ENCODE measurements around the gene OBSL1.

The OBSL1 gene

DNA sequence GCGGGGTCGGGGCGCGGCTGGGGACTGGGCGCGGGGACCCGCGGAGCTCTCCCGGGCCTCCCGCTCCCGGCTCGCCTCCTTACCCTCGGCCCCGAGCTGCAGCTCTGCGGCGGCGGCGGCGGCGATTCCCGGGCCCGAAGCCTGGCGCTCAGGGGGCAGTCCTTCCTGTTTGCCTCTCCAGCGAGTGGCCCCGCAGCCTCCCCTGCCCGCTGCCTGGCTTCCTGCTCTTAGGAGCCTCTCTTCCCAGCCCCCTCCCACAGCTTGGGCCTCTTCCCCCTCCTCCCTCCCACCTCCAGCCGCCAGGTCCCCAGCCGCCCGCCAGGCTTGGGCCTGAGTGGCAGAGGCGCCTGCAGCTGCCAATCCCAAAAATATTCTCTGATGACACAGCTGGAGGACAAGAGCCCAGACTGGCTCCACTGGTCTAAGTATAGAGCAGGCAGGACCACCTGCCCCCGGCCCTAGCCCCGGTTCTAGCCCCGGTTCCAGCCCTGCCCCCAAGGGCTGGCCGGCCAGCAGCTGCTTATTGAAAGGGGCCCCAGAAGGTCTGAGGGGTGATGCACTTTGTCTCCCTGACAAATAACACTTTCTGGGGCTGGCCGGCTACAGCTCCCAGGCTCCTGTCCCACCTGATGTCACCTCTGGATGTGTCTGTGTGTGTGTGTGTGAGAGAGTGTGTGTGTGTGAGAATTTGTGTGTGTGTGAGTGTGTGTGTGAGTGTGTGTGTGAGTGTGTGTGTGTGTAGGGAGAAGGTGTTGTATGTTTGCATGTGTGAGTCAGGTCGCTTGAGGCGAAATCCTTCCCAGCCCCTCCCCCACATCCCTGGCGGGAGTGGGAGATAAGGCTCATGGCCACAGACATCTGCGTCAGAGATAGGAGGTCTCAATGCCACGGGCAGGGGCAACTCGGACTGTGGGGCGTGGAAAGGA is at the start of gene OBSL1:
TSS of gene OBSL1 (minus strand) at position 229 of the 926 bp plus-strand sequence. CDS start 307 bp downstream, outside the sequence.
- no peak for DNase-seq (ENCODE audit: extremely low read depth in 1 of 2, low read depth in 1 of 2)

DNA sequence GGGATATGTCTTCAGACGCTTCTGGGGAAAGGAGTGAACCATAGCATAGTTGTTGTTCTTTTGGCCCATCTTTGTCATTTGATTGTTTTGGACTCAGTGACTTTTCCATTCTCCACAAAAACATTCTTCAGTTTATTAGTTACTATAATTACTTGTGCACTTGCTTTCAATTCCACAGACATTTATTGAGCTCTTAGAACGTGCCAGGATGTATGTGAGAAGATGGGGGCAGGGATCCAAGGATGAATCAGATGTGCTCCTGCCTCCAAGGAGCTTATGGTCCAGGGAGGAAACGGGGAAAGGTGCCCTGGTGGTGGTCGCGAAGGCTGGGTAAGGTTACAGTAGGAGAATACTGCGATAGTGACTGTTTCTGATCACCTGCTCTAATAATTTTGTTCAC is 49.2 kb upstream of the OBSL1 start:
- DNase-seq (ENCODE audit: extremely low read depth in 1 of 2, low read depth in 1 of 2), result no peak

DNA sequence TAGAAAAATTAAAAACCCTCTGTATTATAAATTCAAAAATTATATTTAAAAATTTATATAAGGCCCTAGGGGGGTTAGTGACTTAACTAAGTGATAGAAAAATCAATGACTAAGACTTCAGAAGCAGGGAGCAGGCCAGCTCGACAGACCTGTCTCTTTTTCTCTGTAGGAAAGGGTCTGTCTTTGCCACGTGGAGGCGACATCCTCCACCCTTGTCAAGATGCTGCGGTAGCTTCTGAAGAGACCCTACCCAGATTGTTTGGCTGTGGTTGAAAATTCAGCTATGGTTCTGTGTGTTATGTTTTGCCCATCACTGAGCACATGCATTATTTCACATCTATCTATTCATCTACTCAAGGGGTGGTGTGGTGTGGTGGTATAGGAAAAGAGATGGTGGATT is 47.9 kb upstream of the OBSL1 start:
- DNase-seq (ENCODE audit: extremely low read depth in 1 of 2, low read depth in 1 of 2), result no peak

DNA sequence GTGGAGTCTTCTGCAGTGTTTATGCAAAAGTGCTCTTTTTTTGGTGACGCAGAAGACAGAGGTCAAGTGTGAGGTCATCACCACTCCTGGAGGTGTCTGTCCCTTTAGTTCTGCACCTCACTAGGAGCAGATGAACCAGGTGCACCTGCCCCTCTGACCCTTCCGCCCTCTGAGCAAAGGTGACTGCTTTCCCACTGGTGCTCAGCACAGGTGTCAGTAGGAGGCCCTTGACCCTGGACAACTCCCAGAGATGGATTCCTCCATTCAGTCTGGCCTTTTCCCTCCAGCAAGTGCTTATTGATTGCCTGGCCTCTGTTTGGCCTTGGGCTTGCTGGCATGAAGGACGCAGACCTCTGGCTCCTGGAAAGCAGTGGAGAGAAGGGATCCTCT is 47.4 kb upstream of the OBSL1 start:
- DNase-seq (ENCODE audit: extremely low read depth in 1 of 2, low read depth in 1 of 2), result no peak

DNA sequence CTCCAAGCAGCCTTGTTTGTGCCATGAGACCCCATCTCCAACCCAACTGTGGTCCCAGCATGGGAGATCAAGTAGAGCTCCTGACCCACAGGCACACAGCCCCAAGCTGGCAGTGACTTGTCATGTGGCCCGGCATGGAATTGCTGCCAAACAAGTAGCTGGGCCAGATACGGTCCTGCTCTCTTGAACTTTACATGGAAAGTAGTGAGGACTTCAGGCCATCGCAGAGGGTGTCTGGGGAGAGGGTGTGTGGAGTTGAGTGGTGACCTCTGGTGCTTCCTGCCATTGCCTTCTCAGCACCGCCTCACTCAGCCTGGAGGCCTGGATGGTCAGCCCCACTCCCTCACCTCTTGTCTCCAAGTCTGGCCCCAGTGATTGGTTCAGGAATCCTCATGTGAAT is 45.2 kb upstream of the OBSL1 start:
- no peak for DNase-seq (ENCODE audit: extremely low read depth in 1 of 2, low read depth in 1 of 2)

DNA sequence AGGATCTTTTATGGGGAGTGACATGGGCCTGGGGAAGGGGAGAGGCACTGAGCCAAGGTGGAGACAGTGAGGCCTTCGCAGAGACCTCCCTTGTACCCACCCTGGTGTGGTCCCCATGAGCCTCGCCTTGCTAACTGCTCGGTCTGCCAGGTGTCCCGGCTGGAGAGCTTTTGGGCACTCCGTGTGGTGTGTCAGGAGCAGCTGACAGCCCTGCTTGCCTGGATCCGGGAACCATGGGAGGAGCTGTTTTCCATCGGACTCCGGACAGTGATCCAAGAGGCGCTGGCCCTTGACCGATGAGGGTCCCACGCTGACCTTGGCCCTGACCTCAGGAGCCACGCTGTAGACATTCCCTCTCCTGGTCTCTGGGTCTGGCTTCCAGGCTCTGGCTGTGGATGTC is 44.6 kb upstream of the OBSL1 start:
- DNase-seq (ENCODE audit: extremely low read depth in 1 of 2, low read depth in 1 of 2), result no peak

DNA sequence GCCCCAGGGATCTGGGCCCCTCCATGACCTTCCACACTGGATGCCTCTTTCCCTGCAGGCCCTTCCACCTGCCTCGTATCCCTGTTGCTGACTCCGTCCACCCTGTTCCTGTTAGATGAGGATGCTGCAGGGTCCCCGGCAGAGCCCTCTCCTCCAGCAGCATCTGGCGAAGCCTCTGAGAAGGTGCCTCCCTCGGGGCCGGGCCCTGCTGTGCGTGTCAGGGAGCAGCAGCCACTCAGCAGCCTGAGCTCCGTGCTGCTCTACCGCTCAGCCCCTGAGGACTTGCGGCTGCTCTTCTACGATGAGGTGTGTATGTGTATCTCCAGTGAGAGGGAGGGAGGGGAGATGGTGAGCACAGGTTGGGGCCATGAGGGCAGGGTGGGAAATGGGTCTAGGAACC is 43.7 kb upstream of the OBSL1 start:
- DNase-seq (ENCODE audit: extremely low read depth in 1 of 2, low read depth in 1 of 2), result no peak

DNA sequence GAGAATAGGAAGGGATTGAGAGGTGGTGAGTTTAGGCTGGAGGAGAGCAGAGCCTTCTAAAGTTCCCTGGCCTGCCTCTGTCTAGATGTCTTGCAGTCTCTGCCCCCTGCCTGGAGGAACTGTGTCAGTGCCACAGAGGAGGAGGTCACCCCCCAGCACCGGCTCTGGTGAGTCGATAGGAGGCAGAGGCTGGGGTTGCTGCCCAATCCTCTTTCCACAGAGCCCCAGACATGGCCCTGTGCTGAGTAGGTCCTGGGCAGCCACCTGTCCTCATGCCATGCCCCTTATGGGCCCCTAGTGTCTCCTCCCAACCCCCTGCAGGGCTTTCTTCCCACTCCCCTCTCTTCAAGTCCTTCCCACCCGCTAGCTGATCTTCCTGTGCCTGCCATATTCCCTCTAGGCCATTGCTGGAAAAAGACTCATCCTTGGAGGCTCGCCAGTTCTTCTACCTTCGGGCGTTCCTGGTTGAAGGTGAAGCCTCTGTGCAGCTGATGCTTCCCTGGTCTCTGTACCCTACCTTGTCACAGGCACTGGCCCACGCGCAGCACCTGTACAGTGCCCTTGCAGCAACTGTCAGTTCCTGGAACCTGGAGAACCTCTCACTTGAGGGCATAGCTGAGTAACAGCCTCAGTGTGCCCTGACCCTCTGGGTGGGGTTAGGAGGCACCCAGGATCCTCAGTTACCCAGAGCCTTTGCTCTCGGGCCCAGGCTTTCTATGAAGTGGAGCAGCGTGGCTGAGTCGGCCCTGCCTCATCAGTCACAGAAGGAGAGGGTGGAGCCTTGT is 42.9 kb upstream of the OBSL1 start:
- no peak for DNase-seq (ENCODE audit: extremely low read depth in 1 of 2, low read depth in 1 of 2)

DNA sequence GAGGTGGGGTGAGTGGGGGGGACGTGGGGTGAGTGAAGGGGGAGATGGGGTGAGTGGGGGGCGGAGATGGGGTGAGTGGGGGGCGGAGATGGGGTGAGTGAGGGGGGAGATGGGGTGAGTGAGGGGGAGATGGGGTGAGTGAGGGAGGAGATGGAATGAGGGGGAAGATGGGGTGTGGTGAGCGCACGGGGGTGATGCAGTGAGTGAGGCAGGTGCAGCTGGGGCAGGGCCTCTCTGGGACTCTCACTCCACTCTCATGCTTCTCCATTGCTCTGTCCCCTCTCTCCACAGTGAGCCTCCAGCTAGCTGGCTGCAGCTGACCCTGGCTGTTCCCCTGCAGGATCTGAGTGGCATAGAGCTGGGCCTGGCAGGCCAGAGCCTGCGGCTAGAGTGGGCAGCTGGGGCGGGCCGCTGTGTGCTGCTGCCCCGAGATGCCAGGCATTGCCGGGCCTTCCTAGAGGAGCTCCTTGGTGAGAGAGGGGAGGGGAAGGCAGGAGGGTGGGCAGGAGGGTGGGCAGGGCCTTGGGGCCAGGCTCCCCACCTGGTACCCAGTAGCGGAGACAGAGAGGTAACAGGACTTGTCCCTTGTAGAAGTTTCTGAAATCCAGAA is 42.2 kb upstream of the OBSL1 start:
- DNase-seq (ENCODE audit: extremely low read depth in 1 of 2, low read depth in 1 of 2), result no peak

DNA sequence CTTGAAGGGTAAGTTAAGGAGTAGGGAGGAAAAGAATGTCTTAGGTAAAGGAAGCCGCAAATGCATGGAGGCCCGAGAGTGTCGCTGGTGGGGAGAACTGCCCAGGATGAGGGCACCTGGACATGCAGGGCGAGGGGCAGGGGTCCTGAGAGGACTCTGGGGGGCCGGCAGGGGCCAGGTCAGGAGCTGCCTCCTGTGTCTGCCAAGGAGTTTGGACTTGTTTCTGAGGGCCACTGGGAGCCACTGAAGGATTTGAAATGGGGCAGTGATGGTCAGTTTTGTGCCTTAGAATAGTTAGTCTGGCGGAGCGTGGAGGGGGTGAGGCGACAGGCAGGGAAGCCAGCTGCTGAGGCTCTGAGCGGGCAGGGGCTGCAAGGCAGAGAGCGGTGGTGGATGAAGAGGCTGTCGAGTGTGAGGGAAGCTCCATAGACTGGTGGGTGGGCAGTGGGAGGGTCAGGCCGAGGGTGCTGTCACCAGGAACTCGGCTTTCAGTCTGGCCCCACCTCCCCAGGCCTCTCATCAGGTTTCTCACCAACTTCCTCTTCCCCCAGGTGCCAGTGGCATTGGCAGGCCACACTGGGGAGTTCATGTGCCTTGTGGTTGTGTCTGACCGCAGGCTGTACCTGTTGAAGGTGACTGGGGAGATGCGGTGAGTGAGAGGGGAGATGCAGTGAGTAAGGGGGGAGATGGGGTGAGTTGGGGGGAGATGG is 41.4 kb upstream of the OBSL1 start:
- no peak for DNase-seq (ENCODE audit: extremely low read depth in 1 of 2, low read depth in 1 of 2)

DNA sequence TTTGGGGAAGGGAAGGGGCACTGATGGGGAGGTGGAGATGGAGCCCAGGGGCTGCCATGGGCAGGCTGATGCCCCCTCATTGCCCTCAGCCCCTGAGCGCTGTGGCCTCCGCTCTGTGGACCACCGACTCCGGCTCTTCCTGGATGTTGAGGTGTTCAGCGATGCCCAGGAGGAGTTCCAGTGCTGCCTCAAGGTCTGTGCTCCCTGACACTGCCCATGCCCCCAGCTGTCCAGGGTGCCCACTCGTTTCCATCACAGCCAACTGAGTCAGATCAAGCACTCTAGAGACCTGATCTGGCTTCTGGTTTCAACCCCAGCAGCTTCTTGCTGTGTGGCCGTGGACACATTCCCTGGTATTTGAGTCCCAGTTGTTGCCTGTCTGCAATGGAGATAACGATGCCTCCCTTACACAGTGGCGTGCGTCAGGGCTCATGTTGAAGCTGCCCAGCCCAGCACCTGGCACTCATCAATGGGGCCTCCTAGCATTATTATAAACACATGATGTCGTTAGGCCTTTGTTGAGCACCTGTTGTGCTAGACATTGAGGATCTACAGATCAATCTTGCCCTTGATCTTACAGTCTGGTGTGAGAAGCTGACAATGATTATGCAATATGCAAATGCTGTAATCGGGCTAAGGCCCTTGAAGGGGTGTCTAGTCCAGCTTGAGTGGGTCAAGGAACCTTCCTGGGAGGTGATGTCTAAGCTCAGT is 40.7 kb upstream of the OBSL1 start:
- DNase-seq (ENCODE audit: extremely low read depth in 1 of 2, low read depth in 1 of 2), result no peak

DNA sequence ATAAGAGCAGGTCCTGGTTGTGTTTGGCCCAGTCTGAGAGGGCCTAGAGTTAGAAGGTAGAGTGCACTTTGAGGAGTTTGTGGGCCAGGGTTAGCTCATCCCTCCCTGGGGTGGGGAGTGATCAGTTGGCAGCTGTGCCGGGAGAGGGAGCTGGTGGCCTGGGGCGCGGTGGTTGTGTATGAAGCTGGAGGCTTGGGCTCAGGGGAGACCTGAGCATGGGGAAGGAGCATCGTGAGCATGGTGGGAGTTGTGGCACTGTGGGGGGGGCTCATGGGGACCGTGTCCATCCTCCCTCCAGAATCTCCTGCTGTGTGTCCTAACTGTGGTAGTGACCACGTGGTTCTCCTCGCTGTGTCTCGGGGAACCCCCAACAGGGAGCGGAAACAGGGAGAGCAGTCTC is 40.0 kb upstream of the OBSL1 start:
- no peak for DNase-seq (ENCODE audit: extremely low read depth in 1 of 2, low read depth in 1 of 2)

DNA sequence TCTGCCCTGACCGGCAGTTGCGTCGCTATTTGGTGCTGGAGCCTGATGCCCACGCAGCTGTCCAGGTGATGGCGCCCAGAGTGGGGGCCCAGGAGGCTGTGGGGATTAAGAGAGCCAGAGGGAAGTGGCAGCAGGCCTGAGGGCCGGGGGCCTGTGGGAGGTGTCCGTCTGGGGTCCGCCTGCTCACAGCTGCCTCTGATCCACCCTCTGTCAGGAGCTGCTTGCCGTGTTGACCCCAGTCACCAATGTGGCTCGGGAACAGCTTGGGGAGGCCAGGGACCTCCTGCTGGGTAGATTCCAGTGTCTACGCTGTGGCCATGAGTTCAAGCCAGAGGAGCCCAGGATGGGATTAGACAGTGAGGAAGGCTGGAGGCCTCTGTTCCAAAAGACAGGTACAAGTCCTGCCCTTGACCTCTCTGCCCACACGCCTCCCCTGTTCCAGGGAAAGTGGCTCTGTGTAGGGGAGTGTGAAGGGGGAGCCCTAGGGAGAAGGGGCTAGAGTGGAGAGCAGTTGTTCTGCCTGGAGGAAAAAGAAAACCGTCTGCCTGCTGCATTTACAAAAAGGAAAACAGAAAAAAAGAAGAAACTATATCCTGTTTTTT is 37.9 kb upstream of the OBSL1 start:
- DNase-seq (ENCODE audit: extremely low read depth in 1 of 2, low read depth in 1 of 2), result no peak

DNA sequence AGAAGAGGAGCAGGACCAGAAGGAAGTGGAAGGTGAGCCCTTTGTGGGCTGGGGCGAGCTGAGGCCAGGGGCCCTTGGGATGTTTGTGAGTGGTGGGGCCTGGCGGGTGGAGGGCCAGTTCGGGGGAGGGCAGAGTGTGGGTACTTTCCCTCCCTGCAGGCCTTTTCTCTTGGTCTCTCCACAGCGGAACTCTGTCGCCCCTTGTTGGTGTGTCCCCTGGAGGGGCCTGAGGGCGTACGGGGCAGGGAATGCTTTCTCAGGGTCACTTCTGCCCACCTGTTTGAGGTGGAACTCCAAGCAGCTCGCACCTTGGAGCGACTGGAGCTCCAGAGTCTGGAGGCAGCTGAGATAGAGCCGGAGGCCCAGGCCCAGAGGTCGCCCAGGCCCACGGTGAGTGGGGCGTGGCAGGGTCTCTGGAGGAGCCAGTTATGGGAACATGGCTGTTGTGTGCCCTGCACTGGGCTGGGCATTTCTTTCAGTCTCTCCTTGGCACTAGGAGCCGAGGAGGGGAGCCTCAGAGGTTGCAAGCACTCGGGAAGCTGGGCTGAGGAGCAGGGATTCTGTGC is 37.1 kb upstream of the OBSL1 start:
- no peak for DNase-seq (ENCODE audit: extremely low read depth in 1 of 2, low read depth in 1 of 2)

DNA sequence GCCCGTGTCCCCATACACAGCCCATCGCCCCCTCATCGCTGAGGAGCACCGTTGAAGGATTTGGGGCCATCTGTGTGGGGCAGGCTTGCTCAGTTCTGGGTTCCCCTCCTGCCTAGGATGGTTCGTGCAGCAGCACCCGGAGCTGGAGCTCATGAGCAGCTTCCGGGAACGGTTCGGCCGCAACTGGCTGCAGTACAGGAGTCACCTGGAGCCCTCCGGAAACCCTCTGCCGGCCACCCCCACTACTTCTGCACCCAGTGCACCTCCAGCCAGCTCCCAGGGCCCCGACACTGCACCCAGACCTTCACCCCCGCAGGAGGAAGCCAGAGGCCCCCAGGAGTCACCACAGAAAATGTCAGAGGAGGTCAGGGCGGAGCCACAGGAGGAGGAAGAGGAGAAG is 36.6 kb upstream of the OBSL1 start:
- DNase-seq (ENCODE audit: extremely low read depth in 1 of 2, low read depth in 1 of 2), result no peak

DNA sequence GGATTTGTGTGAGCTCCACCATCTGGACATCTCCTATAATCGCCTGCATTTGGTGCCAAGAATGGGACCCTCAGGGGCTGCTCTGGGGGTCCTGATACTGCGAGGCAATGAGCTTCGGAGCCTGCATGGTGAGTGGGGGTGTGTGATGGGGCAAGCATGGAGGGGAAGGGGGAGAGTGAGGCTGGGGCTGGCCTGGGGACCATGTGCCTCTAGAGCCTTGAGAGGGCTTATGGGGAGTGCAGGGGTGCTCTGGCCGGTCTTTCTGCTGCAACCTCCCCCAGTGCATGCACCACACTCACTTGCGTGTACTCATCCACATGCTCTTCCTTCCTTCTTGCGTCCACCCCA is 34.2 kb upstream of the OBSL1 start:
- DNase-seq (ENCODE audit: extremely low read depth in 1 of 2, low read depth in 1 of 2), result no peak

DNA sequence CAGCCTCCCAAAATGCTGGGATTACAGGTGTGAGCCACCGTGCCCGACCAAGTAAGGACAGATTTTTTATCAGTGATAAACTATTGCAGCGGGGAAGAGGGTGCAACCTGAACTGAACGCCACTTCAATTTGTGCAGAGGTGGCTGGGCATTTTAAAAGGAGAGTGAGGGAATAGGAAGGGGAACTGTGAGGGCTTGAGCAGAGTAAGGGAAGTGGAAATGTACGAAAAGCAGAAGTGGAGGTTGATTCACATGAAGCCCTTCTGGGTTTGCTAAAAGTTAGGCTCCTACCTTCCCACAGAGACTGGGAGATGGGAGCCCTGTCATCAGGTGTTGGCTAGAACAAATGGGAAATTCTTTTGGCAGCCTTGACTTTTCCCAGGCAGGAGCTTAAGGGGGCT is 32.4 kb upstream of the OBSL1 start:
- DNase-seq (ENCODE audit: extremely low read depth in 1 of 2, low read depth in 1 of 2), result no peak

DNA sequence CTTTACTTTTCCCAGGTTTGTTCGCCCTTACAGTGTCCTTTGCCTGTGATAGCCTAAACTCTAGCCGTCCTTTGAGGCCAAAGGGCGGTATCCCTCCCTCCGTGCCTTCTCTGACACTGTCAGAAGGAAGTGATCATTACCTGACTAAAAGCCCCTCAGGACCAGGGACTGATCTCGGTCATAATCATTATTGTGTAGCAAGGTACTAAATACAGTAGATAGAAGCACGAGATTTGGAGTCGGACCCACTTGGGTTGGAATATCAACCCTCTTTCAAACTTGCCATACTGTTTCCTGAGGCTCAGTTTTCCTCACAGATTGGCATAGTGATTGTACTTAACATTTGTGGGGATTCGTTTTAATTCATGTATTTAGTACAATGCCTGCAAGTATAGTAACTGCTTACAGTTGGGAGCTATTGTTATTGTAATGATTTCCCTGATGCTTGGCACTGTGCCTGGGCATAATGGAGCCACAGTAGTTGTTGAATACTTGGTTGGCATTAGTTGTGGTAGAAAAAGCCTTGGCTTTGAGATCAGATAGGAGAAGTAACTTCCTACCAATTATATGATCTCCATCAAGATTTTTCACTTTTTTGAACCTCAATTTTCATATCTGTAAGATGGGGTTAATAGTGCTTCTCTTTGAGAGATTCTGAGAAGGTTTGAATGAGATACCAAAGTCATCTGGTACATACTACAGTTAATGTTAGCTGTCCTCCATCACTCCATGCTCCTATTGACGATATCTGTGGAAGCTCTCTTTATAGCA is 27.2 kb upstream of the OBSL1 start:
- no peak for DNase-seq (ENCODE audit: extremely low read depth in 1 of 2, low read depth in 1 of 2)

Measured in stimulated activated CD8-positive, alpha-beta memory T cell treated with anti-CD3 and anti-CD28 coated beads, Interleukin-7, amount 100 ng/mL, for 48 hours (primary cell).